ENCODE data around the gene MSANTD2.

MSANTD2 gene

DNA sequence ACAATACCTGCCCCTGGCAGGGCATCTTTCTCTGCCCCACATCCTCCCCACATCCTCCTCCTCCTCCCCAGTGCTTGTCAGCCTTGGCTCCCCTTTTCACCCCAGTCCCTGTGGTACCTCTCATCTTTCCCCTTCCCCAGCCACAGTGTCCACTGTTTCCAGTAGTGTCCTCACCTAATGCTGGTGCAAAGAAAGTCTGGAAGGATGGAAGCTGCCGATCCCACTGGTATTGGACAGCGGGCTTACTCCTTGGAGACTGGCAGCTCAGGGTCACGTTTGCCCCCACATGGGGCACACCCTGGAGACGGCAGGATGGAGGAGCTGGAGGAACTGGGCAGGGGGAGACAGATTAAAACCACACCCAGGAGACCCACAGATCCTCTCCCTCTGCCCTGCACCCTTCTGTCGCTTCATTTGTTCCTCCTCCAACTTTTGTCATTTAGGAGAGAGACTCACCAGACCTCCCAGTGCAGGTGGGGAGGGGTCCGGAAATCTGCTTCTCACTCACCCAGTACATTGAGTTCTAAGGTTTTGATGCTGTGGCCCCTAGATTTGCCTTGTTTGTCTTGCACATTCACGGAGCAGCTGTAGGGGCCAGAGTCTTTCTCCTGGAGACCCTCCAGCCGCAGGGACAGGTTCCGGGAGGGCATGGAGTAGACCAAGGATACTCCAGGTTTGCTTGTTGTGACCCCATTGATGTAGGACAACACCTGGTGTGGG, 44.0 kb downstream of the MSANTD2 start:
- DNase-seq (ENCODE audit: low read depth) = no peak
- H3K4me3 ChIP-seq (ENCODE audit: control insufficient read depth, low read depth, low read length) = no peak overlapping the region
- TF ChIP-seq, protein P1, sequence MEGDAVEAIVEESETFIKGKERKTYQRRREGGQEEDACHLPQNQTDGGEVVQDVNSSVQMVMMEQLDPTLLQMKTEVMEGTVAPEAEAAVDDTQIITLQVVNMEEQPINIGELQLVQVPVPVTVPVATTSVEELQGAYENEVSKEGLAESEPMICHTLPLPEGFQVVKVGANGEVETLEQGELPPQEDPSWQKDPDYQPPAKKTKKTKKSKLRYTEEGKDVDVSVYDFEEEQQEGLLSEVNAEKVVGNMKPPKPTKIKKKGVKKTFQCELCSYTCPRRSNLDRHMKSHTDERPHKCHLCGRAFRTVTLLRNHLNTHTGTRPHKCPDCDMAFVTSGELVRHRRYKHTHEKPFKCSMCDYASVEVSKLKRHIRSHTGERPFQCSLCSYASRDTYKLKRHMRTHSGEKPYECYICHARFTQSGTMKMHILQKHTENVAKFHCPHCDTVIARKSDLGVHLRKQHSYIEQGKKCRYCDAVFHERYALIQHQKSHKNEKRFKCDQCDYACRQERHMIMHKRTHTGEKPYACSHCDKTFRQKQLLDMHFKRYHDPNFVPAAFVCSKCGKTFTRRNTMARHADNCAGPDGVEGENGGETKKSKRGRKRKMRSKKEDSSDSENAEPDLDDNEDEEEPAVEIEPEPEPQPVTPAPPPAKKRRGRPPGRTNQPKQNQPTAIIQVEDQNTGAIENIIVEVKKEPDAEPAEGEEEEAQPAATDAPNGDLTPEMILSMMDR (IDR thresholded peaks at IDR 0.05; ENCODE audit: control insufficient read depth, insufficient read depth, low read depth, low read length, missing control alignments) = no peak

DNA sequence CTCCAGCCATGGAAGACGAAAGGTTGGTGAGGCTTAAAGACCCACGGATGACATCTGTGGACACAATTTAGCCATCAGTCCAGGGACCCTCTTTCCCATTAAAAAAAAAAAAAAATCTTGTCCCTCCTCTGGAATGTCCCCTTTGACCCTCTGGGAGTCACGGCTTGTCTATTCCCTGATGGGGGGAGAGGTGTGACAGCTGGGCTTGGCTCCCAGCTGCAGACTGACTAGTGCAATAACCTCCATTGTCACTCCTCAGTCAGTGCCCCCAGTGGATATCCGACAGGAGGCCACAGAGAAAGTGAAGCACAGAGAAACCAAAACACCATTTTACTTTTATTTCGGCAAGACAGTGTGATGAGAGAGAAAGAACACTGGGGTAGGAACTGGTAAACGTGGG, 45.5 kb downstream of the MSANTD2 start:
- no peak overlapping the region for H3K4me3 ChIP-seq (ENCODE audit: control insufficient read depth, low read depth, low read length)
- DNase-seq (ENCODE audit: low read depth) = no peak
- TF ChIP-seq, protein P1 (IDR thresholded peaks at IDR 0.05; ENCODE audit: control insufficient read depth, insufficient read depth, low read depth, low read length, missing control alignments) = no peak

DNA sequence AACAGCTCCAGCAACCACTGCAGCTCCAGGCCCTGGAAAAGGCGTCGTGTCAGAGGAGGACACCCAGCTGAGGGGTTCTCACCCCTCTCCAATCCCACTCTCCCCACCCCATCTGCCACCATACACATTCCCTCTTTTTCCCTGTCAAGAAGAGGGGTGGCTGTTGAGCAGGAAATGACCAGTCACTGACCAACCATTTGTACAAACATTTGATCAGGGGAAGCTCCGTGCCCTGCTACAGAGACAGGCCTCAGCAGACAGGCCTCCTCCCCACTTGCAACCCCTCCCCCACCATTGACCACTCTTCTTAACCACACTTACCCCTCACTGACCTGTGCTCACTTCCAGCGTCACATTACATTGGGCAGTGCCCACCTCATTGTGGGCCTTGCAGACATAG, 45.9 kb downstream of the MSANTD2 start:
- no peak for DNase-seq (ENCODE audit: low read depth)
- TF ChIP-seq, protein P1 (IDR thresholded peaks at IDR 0.05; ENCODE audit: control insufficient read depth, insufficient read depth, low read depth, low read length, missing control alignments) = no peak
- H3K4me3 ChIP-seq (ENCODE audit: control insufficient read depth, low read depth, low read length) = no peak overlapping the region

DNA sequence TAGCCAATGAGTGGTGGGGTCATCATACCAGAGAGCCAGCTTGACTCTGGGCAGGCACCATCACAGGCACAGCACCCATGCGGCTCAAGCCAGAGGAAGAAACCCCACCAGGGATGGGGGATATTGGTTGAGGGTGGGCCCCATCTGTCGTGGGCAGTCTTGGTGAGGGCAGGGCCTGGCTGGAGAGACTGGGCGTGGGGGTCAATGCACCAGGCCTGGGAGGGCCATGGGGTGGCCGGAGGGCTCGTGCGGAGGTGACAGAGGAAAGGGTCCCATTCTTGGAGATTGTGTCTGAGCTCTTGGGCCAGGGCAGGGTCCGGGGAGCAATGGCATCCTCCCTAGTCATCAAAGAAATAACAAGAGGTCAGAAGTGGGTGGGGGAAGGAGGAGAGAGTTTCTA, 46.6 kb downstream of the MSANTD2 start:
- TF ChIP-seq, protein P1 (IDR thresholded peaks at IDR 0.05; ENCODE audit: control insufficient read depth, insufficient read depth, low read depth, low read length, missing control alignments) = no peak
- H3K4me3 ChIP-seq (ENCODE audit: control insufficient read depth, low read depth, low read length) = no peak overlapping the region
- DNase-seq (ENCODE audit: low read depth) = no peak

DNA sequence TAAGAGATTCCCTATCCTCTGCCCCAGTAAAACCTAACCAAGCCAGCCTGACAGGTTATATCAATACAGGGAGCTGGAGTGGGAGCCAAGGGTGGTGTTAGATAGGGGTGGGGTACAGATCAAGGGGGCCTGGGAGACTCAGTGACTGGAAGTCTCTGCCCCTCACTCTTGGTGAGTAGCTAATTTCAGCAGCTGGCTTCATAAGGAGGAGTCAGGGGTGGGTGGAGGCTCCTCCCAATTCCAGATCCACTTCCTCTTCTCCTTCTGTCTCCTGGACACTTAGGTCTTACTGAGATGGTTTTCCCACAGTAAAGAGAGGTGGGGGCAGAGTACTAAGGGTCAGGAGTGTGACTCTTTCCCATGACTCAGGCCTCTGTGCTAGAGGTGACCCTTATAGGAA, 47.0 kb downstream of the MSANTD2 start:
- TF ChIP-seq, protein P1 (IDR thresholded peaks at IDR 0.05; ENCODE audit: control insufficient read depth, insufficient read depth, low read depth, low read length, missing control alignments) = no peak
- H3K4me3 ChIP-seq (ENCODE audit: control insufficient read depth, low read depth, low read length) = no peak overlapping the region
- DNase-seq (ENCODE audit: low read depth) = no peak

DNA sequence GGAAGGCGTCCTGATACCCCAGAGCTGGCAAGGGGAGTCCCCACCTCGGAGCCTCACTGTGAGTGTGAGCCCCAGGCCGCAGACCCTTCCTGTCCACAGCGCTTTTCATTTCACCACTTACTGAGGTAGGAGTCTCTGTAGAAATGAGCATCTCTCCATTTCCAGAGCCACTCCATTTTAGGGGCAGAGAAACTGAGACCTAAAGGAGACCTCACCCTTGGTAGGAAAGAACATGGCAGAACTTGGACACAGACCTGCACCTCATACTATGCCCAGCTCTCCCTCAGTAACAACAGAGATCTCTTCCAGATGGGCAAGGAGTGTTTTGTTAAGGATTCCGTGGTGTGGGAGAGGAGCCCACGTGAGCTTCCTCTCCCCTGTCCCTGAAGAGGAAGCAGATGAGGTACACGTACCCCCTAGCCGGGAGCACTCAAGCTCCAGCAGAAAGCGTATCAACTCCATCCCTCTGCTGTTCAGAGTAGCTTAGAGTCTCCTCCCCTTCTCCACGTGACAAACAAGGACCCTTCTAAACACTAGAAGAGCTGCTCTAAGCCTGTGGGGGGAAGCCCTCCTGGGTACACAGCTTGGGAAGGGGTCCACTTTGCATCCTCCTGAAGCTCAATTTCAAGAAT, 47.6 kb downstream of the MSANTD2 start:
- DNase-seq (ENCODE audit: low read depth) = no peak
- TF ChIP-seq, protein P1 (IDR thresholded peaks at IDR 0.05; ENCODE audit: control insufficient read depth, insufficient read depth, low read depth, low read length, missing control alignments) = no peak
- H3K4me3 ChIP-seq (ENCODE audit: control insufficient read depth, low read depth, low read length) = no peak overlapping the region

Measured in AG09309 (cell line).